Transverse colon (tissue), 3 donors: ENCODE data around the gene TLL2.

Source experiments
- CTCF ChIP-seq, 5 experiments: fragments of 200-600 bp in 3 of 5; fragments of 450-650 bp in 2 of 5; sonication (generic) in 3 of 5; IDR thresholded peaks; 1 replicate in 2 of 5; 2 replicates in 3 of 5; pipeline ENCODE4 v1.5.1; 2016 to 2017; ENCODE audit warnings: antibody characterized with exemption in 5 of 5, inconsistent platforms in 3 of 5, mild to moderate bottlenecking in 2 of 5, moderate library complexity in 1 of 5
- POLR2A ChIP-seq: fragments of 450-650 bp; IDR thresholded peaks from one replicate; pipeline ENCODE4 v1.6.1; 2016; ENCODE audit warnings: antibody characterized with exemption, mild to moderate bottlenecking, moderate library complexity

- TF ChIP-seq CTCF (IDR thresholded peaks at IDR 0.05) (no peak), POLR2A (no peak)
Measured at GRCh38 chr10:96413151-96413787, 100.5 kb downstream of the TLL2 start.
